AG10803 (cell line): ENCODE measurements around the gene RGS14.

Source experiments
- DNase-seq: peaks from one replicate; pipeline ENCODE4 v3.0.0; 2010; ENCODE audit warnings: low read depth
- H3K4me3 ChIP-seq: 2 replicates; pipeline ENCODE4 v1.5.1; 2011; ENCODE audit warnings: mild to moderate bottlenecking, low read length, control low read depth
- CTCF ChIP-seq: conservative IDR thresholded peaks from 2 replicates; pipeline ENCODE4 v1.5.1; 2011; ENCODE audit warnings: mild to moderate bottlenecking, low read length, control low read depth, inconsistent platforms

Gene RGS14

GRCh38 chr5:177366528-177367322 lies 9.0 kb downstream of the RGS14 start:
- TF ChIP-seq CTCF = no peak
- peak overlapping the region; percentile 57 for H3K4me3 ChIP-seq
- DNase-seq = peak; percentile 77

GRCh38 chr5:177367323-177367848 lies 9.7 kb downstream of the RGS14 start:
- no peak for DNase-seq
- 0 out of 2 replicates have a peak, but pooled peaks have one; percentile 5 for TF ChIP-seq CTCF
- peak overlapping the region; percentile 52 for H3K4me3 ChIP-seq

GRCh38 chr5:177367981-177368868 lies 10.5 kb downstream of the RGS14 start:
- no peak for TF ChIP-seq CTCF

GRCh38 chr5:177368869-177369644 lies 11.3 kb downstream of the RGS14 start:
- H3K4me3 ChIP-seq = no peak overlapping the region
- DNase-seq = peak; percentile 6
- TF ChIP-seq CTCF = peak; percentile 67

More at GRCh38 chr5:177367981-177368868, 10.5 kb downstream of the RGS14 start:
- H3K4me3 ChIP-seq = no peak overlapping the region
- no peak for DNase-seq

GRCh38 chr5:177369645-177370440 lies 12.1 kb downstream of the RGS14 start:
- no peak; the same call in 1 of the 2 replicates for TF ChIP-seq CTCF
- no peak for DNase-seq
- H3K4me3 ChIP-seq = no peak overlapping the region
